ENCODE data around the gene ARHGEF40. TPM values are rescaled to one million over a fixed set of nuclear protein-coding genes. Genes with fewer than 3 reads are reported as not detected.
A peak's percentile ranks its signal among the peaks of the same experiment; 100 is the strongest.

The ARHGEF40 gene
- total and polyA plus RNA-seq, 2 experiments from 2014 or later: 22.4 to 56.6 TPM

DNA sequence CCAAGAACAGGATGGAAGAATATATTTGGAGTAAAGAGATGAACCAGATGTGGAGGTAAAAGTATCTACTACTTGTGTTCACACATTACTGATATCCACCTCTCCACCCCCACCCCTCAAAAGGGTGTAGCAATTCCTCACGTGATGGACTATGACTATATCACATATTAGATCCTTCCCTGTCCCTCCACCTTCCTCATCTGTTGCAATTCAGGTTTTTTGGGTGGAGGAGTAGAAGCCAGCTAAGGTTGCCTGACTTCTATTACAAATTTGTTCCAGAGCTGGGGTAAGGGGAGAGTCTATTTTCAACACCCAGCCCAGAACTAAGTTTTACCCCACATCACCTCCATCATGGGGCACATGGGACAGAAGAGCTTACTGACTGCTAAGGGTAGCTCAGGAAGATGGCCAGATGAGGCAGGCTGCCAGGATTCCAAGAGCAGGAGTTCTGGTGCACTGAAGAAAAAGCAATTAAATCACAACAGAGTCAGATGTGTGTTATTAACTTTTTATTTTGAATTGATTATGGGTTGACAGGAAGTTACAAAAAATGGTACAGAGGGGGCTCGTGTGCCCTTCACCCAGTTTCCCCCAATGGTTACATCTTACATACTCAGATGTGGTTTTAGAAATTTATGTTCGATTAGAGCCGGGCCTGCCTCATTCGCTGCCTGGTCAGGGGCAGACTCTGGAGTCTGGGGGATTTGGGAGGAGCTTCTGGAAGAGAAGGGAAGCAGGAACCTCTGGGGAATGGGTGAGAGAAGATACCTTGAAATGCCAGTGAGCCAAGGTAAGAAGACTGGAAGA lies 37.6 kb upstream of the ARHGEF40 start:
- no peaks in the 10 kb centered on the region for H3K4me1 ChIP-seq (ENCODE audit: insufficient read depth)
- no peak for DNase-seq
- no peaks in the 10 kb centered on the region for H3F3A ChIP-seq (ENCODE audit: insufficient read depth)
- WGBS, 2 experiments (ENCODE audit: low coverage in 1 of 2, low lambda C conversion rate in 2 of 2, missing lambda C conversion rate in 2 of 2): 63 to 64% methylated on average over 5 of the region's 5 CpGs
- no peak overlapping the region for H3K4me3 ChIP-seq
- H3K27me3 ChIP-seq (replicated peaks; ENCODE audit: insufficient read depth): no peaks in the 10 kb centered on the region; the same call in 1 of the 2 replicates
- no peak overlapping the region for H3K27ac ChIP-seq
- H3K79me2 ChIP-seq (ENCODE audit: insufficient read depth): no peaks in the 10 kb centered on the region
- H3K36me3 ChIP-seq (ENCODE audit: low read depth): no peaks in the 10 kb centered on the region
- H4K20me1 ChIP-seq (ENCODE audit: insufficient read depth): no peaks in the 10 kb centered on the region
- no peak overlapping the region for H3K9ac ChIP-seq
- no peaks in the 10 kb centered on the region for H3K9me2 ChIP-seq (ENCODE audit: insufficient read depth)
- TF ChIP-seq EZH2phosphoT487 (IDR thresholded peaks at IDR 0.05; ENCODE audit: insufficient read depth, low read depth): no peak
- no peak for TF ChIP-seq EZH2 (IDR thresholded peaks at IDR 0.05; ENCODE audit: insufficient read depth, poor library complexity, severe bottlenecking)
- H3K9me3 ChIP-seq (ENCODE audit: low read depth): no peaks in the 10 kb centered on the region
- no peak overlapping the region for H3K4me2 ChIP-seq (ENCODE audit: unreplicated experiment)
- H2AFZ ChIP-seq: no peak overlapping the region
- in situ Hi-C loops (cut with MboI): no loop called here

GRCh38 chr14:21033133-21033698 lies 36.9 kb upstream of the ARHGEF40 start:
- H3F3A ChIP-seq (ENCODE audit: insufficient read depth): no peaks in the 10 kb centered on the region
- 52 to 60% methylated on average over 4 of the region's 4 CpGs for WGBS, 2 experiments (ENCODE audit: low coverage in 1 of 2, low lambda C conversion rate in 2 of 2, missing lambda C conversion rate in 2 of 2)

DNA sequence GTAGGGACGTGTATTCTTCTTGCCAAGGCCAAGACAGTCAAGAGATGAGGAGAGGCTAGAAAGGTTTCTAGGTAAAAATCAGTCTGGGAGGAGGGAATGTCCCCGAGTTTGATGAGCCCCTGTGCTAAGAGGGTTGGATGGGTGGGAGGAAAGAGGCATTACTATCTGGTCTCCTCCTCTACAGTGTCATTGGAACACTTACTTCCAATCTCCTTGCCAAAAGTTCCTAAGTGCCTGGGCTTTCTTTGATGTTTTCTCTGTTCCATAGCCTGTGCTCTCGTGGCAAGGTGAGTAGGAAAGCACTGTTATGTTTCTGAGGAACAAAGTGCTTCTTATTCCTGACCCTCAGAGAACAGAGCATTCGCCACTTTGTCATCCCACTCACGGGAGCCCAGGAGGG lies 35.4 kb upstream of the ARHGEF40 start, which contains the start of gene RNASE13:
Gene RNASE13, minus strand, starts transcription at position 101 of the 400 bp plus-strand sequence. CDS start 519 bp downstream, outside the sequence.
- H3K9ac ChIP-seq: no peak within 1 kb of the TSS
- DNase-seq: no peak
- H3K4me2 ChIP-seq (ENCODE audit: unreplicated experiment): no peak within 1 kb of the TSS
- no peaks in the 10 kb centered on the region for H3K36me3 ChIP-seq (ENCODE audit: low read depth)
- H3K4me3 ChIP-seq: no peak within 1 kb of the TSS
- WGBS, 2 experiments (ENCODE audit: low coverage in 1 of 2, low lambda C conversion rate in 2 of 2, missing lambda C conversion rate in 2 of 2): 38 to 50% methylated on average over 5 of the region's 5 CpGs
- TF ChIP-seq EZH2phosphoT487 (IDR thresholded peaks at IDR 0.05; ENCODE audit: insufficient read depth, low read depth): no peak
- no peak for TF ChIP-seq EZH2 (IDR thresholded peaks at IDR 0.05; ENCODE audit: insufficient read depth, poor library complexity, severe bottlenecking)
- H3K9me2 ChIP-seq (ENCODE audit: insufficient read depth): no peaks in the 10 kb centered on the region
- H3K27ac ChIP-seq: no peak within 1 kb of the TSS
- no peaks in the 10 kb centered on the region for H3F3A ChIP-seq (ENCODE audit: insufficient read depth)
- no peaks in the 10 kb centered on the region for H3K9me3 ChIP-seq (ENCODE audit: low read depth)
- in situ Hi-C loops (cut with MboI): no loop called here
- H3K4me1 ChIP-seq (ENCODE audit: insufficient read depth): peaks cover 7% of the 10 kb centered on the region
- no peak within 1 kb of the TSS for H2AFZ ChIP-seq
- no peaks in the 10 kb centered on the region for H3K79me2 ChIP-seq (ENCODE audit: insufficient read depth)
- no peaks in the 10 kb centered on the region; the same call in 1 of the 2 replicates for H3K27me3 ChIP-seq (replicated peaks; ENCODE audit: insufficient read depth)
- no peaks in the 10 kb centered on the region for H4K20me1 ChIP-seq (ENCODE audit: insufficient read depth)

More at GRCh38 chr14:21033133-21033698, 36.9 kb upstream of the ARHGEF40 start:
- Histone ChIP-seq H2AFZ (no peak overlapping the region), H3K4me1 (ENCODE audit: insufficient read depth) (no peaks in the 10 kb centered on the region), H3K36me3 (ENCODE audit: low read depth) (no peaks in the 10 kb centered on the region), H4K20me1 (ENCODE audit: insufficient read depth) (no peaks in the 10 kb centered on the region), H3K4me2 (ENCODE audit: unreplicated experiment) (no peak overlapping the region), H3K9me2 (ENCODE audit: insufficient read depth) (no peaks in the 10 kb centered on the region), H3K4me3 (no peak overlapping the region), H3K27me3 (replicated peaks; ENCODE audit: insufficient read depth) (no peaks in the 10 kb centered on the region; the same call in 1 of the 2 replicates), H3K9ac (no peak overlapping the region), H3K9me3 (ENCODE audit: low read depth) (no peaks in the 10 kb centered on the region), H3K27ac (no peak overlapping the region), H3K79me2 (ENCODE audit: insufficient read depth) (no peaks in the 10 kb centered on the region)
- in situ Hi-C loops (cut with MboI): no loop called here
- no peak for DNase-seq
- TF ChIP-seq EZH2 (IDR thresholded peaks at IDR 0.05; ENCODE audit: insufficient read depth, poor library complexity, severe bottlenecking) (no peak), EZH2phosphoT487 (IDR thresholded peaks at IDR 0.05; ENCODE audit: insufficient read depth, low read depth) (no peak)

DNA sequence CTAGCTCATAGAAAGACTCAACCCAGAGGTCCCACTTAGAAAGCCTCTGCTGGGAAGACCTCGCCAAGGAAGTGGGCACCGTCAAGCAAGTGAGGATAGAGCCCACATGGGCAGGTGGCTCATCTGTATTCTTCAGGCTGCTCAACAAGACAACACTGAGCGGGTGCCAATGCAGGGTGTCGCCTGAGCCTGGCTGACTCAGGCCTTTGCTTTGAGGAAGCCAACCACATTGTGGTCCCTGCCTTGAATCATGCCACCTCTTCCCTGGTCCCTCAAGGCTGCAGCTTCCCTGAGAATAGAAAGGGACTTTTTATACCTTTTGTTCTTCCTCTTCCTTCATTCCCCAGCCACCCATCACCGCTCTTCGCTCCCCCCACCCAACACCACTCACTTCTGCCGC lies 33.4 kb upstream of the ARHGEF40 start:
- no peaks in the 10 kb centered on the region for H3F3A ChIP-seq (ENCODE audit: insufficient read depth)
- H3K9ac ChIP-seq: no peak overlapping the region
- no peaks in the 10 kb centered on the region for H3K36me3 ChIP-seq (ENCODE audit: low read depth)
- peaks cover 12% of the 10 kb centered on the region for H3K4me1 ChIP-seq (ENCODE audit: insufficient read depth)
- no peaks in the 10 kb centered on the region for H3K9me2 ChIP-seq (ENCODE audit: insufficient read depth)
- no peaks in the 10 kb centered on the region for H3K79me2 ChIP-seq (ENCODE audit: insufficient read depth)
- H2AFZ ChIP-seq: no peak overlapping the region
- no peaks in the 10 kb centered on the region for H3K9me3 ChIP-seq (ENCODE audit: low read depth)
- 84 to 90% methylated on average over 7 of the region's 7 CpGs for WGBS, 2 experiments (ENCODE audit: low coverage in 1 of 2, low lambda C conversion rate in 2 of 2, missing lambda C conversion rate in 2 of 2)
- TF ChIP-seq EZH2 (IDR thresholded peaks at IDR 0.05; ENCODE audit: insufficient read depth, poor library complexity, severe bottlenecking) (no peak), EZH2phosphoT487 (IDR thresholded peaks at IDR 0.05; ENCODE audit: insufficient read depth, low read depth) (no peak)
- no peak overlapping the region for H3K4me3 ChIP-seq
- no peaks in the 10 kb centered on the region for H3K27me3 ChIP-seq (replicated peaks; ENCODE audit: insufficient read depth)
- no peak overlapping the region for H3K4me2 ChIP-seq (ENCODE audit: unreplicated experiment)
- H3K27ac ChIP-seq: no peak overlapping the region
- in situ Hi-C loops (cut with MboI): no loop called here
- no peaks in the 10 kb centered on the region for H4K20me1 ChIP-seq (ENCODE audit: insufficient read depth)
- peak; percentile 58 for DNase-seq

Data from GM23248 (cell line).